HG03095 (cell line): ENCODE results near the gene APELA.
"Not testable (repeated sequence)": the region's sequence is repeated elsewhere in the genome, so short reads cannot be mapped to it uniquely, and the experiment has no call there.

Experiments
- ATAC-seq: cut with Tn5 transposase; IDR thresholded peaks from one replicate; pipeline ENCODE4 v1.9.1; 2021; ENCODE audit warnings: moderate library complexity; ENCODE audit not compliant: unreplicated experiment

Gene APELA

GRCh38 chr4:164924670-164925238 is 47.8 kb downstream of the APELA start:
- ATAC-seq = peak; percentile 61

- ATAC-seq = no peak
These were observed 49.3 kb downstream of the APELA start for GRCh38 chr4:164926301-164926700.

- ATAC-seq = not testable (repeated sequence)
These were observed 50.1 kb downstream of the APELA start for GRCh38 chr4:164927101-164927500.

DNA sequence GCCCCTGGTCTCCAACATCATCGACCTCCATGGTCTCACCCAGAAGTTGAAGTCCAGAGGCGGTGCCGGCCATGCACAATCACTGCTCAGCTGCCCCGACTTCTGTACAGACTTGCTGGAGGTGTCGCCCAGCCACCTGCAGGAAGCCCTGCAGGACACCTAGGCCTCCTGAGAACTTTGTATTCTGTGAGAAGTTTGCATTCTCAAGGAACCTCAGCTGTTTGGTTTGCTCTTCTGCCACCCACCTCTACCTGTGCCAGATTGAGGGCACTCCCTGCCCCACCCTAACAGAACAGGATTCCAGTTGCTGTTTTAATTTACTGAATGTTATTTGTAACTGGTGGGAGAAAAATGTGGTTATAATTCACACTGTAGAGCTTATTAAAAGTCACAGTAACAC is 53.7 kb downstream of the APELA start:
- ATAC-seq = no peak

- ATAC-seq = no peak
These were observed 54.8 kb downstream of the APELA start for GRCh38 chr4:164931551-164932324.

DNA sequence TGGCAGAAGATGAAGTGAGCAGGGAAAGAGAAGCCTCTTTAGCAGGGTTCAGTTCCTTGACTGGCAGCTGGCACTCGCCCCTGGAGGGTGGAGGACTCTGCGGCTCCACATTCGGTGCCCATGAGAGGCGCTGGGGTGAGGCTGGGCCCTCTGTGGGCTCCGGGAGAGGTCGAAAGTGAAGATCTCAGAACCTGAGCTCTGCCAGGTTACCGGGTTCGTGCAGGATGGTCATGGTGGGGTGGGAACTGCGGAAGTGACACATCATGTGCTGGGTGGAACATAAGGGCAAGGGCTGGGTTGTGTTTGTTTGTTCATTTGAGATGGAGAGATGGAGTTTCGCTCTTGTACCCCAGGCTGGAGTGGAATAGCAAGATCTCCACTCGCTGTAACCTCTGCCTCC is 56.3 kb downstream of the APELA start:
- no peak for ATAC-seq

DNA sequence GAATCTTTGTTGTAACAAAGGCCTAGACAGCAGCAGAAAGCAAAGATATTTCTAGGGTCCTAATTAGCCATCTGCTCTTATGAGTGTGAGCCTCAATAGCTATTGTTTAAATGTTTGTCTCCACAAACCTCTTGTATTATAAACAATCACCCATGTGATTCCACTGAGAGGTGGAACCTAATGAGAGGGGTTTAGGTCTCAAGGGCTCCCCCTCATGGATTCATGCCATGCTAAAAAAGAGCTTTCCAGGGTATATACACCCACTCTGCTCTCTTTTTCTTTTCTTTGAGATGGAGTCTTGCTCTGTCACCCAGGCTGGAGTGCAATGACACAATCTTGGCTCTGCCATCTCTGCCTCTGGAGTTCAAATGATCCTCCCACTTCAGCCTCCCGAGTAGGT is 58.4 kb downstream of the APELA start:
- peak; percentile 55 for ATAC-seq

GRCh38 chr4:164935865-164936606 is 59.1 kb downstream of the APELA start:
- peak; percentile 49 for ATAC-seq

DNA sequence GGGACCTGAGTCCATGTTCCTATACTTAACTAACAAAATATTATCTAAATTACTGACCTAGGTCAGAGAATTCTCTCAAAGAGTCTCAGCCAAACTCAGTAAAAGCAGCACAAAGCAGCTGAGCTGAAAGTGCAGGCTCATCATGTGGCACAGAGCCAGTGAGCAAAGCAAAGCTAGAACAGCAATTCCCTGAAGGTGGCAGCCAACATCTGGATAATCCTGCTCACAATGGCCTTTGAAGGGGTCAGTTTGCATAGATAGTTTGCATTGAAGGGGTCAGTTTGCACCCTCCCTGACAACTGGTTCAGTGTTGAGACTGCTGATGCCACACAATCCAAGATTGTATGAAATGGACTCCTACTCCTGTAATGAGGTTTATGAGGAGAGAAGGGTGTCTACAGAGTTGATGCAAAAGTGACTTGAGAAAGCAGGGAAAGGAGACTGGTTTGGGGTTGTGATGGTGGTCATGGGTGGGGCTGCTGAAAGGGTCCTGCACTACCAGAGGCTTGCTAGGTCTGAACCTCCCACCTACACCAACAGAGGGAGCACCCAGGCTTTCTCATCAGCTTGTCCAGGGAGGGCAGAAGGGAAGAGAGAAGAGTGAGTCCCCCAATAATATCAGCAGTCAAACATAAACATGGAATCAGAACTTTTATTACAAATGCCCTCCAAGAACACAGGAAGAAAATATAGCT is 60.7 kb downstream of the APELA start:
- ATAC-seq = peak; percentile 52

- no peak for ATAC-seq
These were observed 66.2 kb downstream of the APELA start for GRCh38 chr4:164943192-164943591.

DNA sequence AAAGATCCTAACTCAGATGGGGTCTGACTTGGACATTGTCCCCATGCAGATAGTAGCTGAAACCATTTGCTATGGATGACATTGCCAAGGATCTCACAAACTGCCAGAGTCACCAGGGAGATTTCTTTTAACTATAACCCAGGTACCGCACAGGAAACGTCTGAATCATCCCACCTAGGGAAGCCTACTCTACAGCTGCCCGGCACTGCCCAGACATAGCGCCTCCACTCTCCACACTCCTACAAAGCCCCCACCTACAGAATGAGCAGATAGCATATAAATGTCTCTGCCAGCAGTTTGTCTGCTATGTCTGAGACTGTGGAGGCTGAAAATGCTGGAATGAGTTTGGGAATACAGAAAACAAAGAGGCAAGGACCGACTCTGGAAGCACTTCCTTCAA is 68.2 kb downstream of the APELA start:
- no peak for ATAC-seq

GRCh38 chr4:164946810-164947209 is 69.8 kb downstream of the APELA start:
- peak; percentile 46 for ATAC-seq
